ENCODE results near the gene SOWAHC. TPM values are rescaled to one million over a fixed set of nuclear protein-coding genes. Genes with fewer than 3 reads are reported as not detected.

Gene SOWAHC
- total and polyA plus RNA-seq, 2 of the 13 experiments (the other 11 are each of a cell fraction or from before 2014, with no cell fraction given), result 21.2 to 22.5 TPM

GRCh38 chr2:109613922-109614714 is at the start of gene SOWAHC, which contains the start of gene SEPTIN10 (continued):
- TF ChIP-seq E2F2 (CRISPR knock-in tag; IDR thresholded peaks at IDR 0.05; ENCODE audit: borderline replicate concordance) (peak; percentile 93; the same call in 1 of the 2 replicates), DNMT1 (CRISPR knock-in tag; IDR thresholded peaks at IDR 0.05) (no peak), SOX5 (CRISPR knock-in tag; IDR thresholded peaks at IDR 0.05; ENCODE audit: borderline replicate concordance) (peak; percentile 72; the same call in 1 of the 2 replicates), ZBED4 (CRISPR knock-in tag; IDR thresholded peaks at IDR 0.05; ENCODE audit: borderline replicate concordance) (peak; percentile 83), GPBP1L1 (CRISPR knock-in tag; IDR thresholded peaks at IDR 0.05) (no peak), ZNF101 (CRISPR knock-in tag; IDR thresholded peaks at IDR 0.05; ENCODE audit: borderline replicate concordance, low read depth) (0 out of 2 replicates have a peak, but pooled peaks have one; percentile 65), ZNF547 (CRISPR knock-in tag; IDR thresholded peaks at IDR 0.05) (no peak; the same call in 1 of the 2 replicates), SNAI1 (CRISPR knock-in tag; IDR thresholded peaks at IDR 0.05; ENCODE audit: borderline replicate concordance) (peak; percentile 35; the same call in 1 of the 2 replicates), ZNF703 (CRISPR knock-in tag; IDR thresholded peaks at IDR 0.05; ENCODE audit: borderline replicate concordance) (peak; percentile 20; the same call in 1 of the 2 replicates), TGIF2 (CRISPR knock-in tag; IDR thresholded peaks at IDR 0.05) (no peak; the same call in 1 of the 2 replicates), ARNT2 (CRISPR knock-in tag; IDR thresholded peaks at IDR 0.05; ENCODE audit: low read depth) (peak; percentile 95), PRDM15 (CRISPR knock-in tag; IDR thresholded peaks at IDR 0.05) (peak; percentile 7; the same call in 1 of the 2 replicates), ATF3 (CRISPR knock-in tag; IDR thresholded peaks at IDR 0.05) (peak; percentile 14; the same call in 1 of the 2 replicates), ZNF180 (CRISPR knock-in tag; IDR thresholded peaks at IDR 0.05; ENCODE audit: borderline replicate concordance, low read depth) (no peak), GMEB2 (CRISPR knock-in tag; IDR thresholded peaks at IDR 0.05; ENCODE audit: low read depth) (peak; percentile 72)
